HG02763 (cell line): ENCODE data around the gene CPAMD8.
"Not testable (repeated sequence)": the region's sequence is repeated elsewhere in the genome, so short reads cannot be mapped to it uniquely, and the experiment has no call there.

ENCODE experiments used
- ATAC-seq: cut with Tn5 transposase; IDR thresholded peaks from one replicate; pipeline ENCODE4 v1.9.1; 2021; ENCODE audit warnings: mild to moderate bottlenecking, moderate library complexity; ENCODE audit not compliant: unreplicated experiment

CPAMD8 gene

DNA sequence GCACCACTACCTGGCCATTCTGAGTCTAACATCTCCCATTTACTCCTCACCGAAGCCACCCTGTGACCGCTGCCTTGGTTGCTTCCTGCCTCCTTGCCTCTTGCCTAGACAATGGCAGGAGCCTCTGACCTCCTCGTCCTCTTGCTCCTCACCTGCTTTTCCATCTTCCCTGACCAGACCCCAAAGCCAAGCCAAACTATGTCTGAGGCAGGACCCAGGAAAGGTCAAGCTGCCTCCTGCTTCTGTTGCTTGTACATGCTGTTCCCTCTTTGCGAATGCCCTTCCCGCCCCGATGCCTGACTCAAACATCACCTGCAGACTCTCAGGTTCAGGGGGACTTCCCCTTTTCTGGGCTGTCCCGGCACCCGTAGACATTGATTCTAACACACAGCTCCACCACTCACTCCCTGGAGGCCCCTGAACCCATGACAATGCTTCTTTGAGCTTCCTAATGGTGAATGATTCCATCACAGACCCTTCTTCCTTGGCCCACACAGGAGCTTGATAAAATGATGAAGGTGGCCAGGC lies 77.0 kb downstream of the CPAMD8 start:
- no peak for ATAC-seq

DNA sequence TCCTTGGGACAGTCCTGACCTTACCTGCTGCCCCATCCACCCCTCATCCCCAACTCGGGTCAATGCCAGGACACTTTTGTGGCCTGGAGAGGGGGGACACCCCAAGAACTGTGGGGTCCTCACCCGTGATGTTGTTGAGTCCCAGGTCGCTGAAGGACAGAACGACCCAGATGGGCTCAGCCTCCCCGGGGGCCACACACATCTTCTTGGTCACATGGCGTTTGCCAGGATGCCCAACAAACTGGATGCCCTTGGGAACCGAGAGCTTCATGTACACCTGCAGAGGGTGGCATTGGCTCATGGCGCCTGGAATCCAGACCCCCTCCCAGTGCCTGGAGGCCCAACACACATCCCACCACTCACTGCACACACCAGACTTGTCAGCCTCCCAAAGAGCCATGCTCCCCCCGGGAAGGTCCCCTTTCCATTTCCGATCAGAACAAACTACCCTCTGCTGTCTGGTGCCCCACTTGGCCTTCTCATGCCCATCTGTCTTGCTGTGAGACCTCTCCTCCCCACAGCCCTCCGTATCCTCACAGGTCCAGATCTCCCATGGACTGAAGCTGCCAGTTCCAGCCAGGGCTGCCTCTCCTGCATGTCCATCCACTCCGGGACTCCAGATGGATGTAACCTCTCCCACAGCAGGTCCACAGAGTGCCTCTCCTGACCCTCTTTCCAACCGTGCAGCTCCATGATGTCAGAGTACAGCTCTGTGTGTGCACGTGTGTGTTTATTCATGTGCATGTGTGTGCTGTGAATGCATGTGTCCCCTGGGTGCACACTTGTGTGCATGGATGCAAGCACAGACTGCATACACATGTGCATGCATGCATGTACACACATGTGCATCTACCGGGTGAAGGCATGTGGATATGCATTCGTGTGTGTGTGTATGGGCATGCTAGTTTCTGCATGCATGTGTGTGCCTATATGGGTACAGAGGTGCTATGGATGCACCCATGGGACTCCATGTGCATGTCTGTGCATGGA lies 79.4 kb downstream of the CPAMD8 start:
- ATAC-seq: no peak

DNA sequence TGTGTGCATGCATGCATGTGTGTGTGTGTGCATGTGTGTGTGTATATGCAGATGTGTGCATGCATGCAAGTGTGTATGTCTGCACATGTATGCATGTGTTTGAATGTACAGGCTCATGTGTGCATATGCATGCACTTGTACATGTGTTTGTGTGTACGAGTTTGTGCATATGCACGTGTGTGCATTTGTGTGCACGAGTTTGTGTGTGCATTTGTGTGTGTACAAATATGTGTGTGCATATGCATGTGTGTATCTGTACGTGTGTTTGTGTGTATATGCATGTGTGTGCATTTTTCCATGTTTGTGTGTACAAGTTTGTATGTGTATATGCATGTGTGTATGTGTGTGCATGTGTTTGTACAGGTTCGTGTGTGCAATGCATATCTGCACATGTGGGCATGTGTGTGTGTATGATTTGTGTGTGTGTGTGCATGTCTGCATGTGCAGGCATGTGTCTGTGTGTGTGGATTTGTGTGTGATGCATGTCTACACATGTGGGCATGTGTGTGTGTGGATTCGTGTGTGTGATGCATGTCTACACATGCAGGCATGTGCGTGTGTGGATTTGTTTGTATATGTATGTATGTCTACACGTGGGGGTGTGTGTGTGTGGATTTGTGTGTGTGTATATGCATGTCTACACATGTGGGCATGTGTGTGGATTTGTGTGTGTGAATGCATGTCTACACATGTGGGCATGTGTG lies 80.7 kb downstream of the CPAMD8 start:
- no peak for ATAC-seq

DNA sequence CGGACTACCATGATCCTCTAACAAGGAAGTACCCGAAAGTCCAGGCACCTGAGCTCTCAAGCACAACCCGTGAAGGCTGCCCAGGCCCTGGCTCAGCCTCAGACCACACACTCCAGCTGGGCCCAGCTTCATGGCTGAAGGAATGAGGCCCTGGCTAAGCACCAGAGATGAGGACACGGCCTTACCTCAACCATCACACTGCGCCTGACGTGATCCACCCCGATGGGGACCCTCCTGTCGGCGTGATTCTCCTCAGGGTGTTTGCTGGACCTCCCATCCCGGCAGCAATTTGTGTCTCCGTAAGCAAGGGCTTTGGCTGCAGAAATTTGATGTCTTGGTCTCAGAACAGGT lies 81.3 kb downstream of the CPAMD8 start:
- ATAC-seq: no peak

DNA sequence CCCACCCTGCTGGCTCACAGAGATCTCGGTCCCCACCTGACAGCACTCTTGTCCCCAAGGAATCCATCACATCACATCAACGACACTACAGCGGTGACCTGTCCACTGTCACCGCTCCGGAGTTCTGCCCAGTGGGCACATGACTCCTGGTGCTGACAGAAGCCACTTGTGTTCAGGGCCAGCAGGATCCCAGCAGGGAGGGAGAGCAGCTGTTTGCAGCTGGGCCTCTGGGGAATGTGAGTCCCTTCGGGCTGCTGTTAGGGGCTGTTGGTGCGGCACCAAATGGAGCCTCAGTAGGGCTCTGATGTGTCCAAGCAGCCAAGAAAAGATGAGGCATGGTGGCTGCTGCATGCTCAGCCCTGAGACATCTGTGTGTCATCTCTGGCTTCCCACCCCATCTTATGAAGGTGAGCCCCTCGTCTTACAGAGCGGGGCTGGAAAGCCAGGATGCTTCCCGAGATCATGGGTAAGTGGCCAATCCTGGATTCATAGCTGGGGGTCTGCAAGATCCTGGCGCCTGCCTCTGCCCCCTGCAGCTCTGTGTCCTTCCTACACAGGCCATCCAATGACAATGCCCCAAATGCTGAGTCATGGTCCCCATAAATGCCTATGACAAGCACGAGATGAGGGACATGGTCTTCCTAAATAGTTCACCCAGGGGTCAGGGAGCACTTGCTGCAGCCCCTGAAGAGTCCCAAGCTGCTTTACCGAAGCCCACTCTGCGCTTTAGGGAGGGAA lies 81.8 kb downstream of the CPAMD8 start:
- ATAC-seq: no peak

DNA sequence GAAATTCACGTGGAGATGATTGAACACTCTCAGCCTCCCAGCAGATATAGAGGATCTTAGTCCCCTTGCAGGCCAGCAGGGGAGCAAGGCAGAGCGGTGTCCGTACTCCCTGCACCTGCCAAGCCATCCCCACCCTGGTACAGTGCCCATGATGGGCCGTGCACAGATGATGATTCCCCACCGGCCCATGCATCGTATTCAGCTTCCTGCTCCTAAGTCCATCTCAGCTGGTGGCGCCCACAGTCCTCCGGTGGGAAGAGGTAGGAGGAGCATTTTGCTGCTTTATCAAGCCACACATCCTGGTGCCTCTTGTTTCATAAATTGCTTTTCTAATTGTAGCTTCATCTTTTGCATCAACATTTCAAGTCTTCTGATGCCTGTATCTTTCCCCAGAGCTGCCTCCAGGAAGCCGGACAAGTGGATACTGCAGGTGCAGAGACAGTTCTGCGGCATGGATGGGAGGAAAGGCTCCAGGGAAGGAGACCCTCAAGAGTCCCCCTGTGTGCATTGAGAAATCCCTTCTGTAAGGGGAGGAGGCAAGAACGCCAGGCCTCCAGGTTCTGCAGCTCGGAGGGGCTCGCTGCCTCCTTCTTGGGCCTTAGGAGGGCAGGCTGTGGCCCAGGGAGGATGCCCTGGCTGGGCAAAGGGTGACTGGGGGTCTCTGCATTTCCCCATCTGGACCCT lies 82.5 kb downstream of the CPAMD8 start:
- no peak for ATAC-seq

DNA sequence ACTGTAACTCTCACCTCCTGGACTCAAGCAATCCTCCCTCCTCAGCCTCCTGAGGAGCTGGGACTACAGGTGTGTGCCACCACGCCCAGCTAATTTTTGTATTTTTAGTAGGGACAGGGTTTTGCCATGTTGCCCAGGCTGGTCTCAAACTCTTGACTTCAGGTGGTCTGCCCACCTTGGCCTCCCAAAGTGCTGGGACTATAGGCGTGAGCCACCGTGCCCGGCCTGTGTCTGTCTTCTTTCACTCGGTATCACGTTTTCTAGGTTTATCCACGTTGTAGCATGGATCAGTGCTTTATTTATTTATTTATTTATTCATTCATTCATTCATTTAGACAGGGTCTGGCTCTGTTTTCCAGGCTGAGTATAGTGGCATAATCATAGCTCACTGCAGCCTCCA lies 83.5 kb downstream of the CPAMD8 start:
- not testable (repeated sequence) for ATAC-seq

DNA sequence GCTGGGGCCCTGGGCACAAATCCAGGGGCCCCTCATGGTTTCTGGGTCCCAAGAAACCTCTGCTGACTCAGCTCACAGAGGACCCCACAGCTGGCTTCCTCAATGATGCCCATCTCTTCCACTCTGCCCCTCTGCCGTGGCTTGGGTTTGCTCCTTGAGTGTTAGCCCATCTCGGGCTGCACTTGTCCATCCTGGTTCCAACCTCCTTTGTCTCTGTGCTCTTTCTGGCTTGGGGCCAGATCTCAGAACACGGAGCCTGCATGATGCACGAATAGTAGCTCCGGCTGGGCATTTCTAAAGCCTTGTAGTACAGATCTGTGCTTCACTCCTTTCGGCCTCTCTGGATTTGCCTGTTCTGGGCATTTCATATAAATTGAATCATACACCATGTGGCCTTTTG lies 84.0 kb downstream of the CPAMD8 start:
- no peak for ATAC-seq

DNA sequence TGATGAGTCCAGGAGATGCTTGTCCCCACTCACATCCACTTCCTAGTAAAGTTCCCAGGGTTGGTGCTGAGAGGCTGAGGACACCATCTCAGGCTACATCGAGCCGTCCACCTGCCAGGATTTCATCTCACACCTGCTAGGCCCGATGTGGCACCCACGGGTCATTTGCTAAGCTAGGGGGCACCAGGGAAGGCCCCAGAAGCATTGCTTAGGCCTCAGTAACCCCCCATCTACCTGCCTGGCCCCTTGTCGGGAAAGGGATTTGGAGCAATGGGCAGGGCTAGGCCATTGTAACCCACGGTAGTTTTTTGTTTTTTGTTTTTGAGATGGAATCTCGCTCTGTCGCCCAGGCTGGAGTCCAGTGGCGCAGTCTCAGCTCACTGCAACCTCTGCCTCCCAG lies 86.0 kb downstream of the CPAMD8 start:
- no peak for ATAC-seq

DNA sequence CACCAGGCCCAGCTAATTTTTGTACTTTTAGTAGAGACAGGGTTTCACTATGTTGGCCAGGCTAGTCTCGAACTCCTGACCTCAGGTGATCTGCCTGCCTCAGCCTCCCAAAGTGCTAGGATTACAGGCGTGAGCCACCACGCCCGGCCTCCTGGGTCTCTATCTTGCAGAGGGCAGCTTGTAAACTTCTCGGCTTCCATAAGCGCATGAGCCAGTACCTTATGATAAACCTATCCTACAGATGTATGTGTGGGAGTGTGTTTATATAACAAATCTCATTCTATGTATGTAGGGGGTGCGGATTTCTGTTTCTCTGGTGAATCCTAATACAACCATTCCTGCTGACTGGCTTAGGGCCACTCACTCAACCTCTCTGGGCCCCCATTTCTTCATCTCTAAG lies 86.5 kb downstream of the CPAMD8 start:
- not testable (repeated sequence) for ATAC-seq

DNA sequence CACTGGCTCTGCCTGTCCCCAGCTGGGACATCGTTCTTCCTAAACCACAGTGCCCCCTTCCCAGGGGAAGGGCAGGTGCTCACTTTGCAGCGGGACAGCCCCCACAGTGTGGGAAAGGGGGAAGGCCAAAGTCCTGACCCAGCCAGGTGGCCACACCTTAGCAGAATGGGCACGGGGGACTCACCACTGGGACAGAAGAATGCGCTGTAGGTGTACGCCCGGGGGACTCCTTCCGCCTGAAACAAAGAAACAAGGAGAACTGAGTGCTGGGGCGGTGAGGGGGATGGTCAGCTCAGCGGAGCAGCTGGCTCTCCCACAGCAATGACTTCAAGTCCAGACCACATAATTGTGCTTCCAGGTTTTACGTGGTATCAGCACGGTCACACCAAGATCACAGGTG lies 88.4 kb downstream of the CPAMD8 start:
- ATAC-seq: no peak

DNA sequence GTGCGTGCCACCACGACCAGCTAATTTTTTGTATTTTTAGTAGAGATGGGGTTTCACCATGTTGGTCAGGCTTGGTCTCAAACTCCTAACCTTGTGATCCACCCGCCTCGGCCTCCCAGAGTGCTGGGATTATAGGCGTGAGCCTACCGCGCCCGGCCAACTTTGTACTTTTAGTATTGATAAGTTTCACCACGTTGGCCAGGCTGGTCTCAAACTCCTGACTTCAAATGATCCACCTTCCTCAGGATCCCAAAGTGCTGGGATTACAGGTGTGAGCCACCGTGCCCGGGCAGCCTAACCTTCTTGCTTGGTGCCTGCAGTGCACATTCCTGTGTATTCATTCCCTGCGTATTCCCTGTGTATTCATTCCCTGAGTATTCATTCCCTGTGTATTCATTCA lies 88.8 kb downstream of the CPAMD8 start:
- not testable (repeated sequence) for ATAC-seq

DNA sequence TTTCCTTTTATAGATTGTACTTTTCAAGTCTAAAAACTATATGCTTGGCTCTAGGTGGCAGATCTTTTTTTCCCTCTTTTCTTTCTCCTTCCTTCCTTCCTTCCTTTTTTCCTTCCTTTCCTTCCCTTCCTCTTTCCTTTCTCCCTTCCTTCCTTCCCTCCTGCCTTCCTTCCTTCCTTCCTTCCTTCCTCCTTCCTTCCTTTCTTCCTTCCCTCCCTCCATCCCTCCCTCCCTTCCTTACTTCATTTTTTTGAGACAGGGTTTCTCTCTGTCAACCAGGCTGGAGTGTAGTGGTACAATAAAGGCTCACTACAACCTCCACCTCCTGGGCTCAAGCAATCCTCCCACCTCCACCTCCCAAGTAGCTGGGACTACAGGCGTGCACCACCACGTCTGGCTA lies 89.7 kb downstream of the CPAMD8 start:
- no peak for ATAC-seq

DNA sequence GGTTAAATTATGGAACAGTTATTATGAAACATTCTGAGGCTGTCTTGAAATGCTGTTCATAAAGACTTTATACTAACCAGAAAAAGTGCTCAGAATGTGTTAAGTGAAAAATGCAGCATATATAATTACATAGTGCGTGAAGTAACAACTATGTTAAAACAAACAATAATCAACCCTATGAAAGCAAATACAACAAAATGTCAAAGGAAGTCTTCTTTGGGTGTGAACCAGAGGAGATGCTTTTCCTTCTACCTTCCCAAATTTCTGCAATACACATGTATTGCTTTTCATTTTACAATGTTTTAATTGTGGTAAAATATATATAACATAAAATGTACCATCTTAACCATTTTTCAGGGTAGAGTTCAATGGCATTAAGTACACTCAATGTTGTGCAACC lies 92.1 kb downstream of the CPAMD8 start:
- no peak for ATAC-seq

DNA sequence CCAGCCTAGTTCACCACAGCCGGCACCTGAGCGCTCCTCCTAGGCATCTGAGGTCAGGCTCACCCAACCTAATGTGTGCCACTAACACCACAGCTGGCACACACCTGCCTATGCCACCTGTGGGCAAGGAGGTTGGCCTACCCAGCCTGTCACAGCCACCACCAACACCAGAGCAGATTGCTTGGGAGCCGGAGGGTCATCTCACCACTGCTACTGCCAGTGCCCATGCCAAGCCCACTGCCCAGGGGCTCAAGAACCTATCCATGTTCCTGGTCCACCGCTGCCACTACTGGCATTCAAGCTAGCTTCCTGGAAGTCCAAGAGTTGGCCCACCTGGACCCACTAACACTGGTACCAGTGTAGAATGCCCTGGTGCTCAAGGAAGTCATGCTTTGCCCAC lies 95.3 kb downstream of the CPAMD8 start:
- ATAC-seq: no peak

DNA sequence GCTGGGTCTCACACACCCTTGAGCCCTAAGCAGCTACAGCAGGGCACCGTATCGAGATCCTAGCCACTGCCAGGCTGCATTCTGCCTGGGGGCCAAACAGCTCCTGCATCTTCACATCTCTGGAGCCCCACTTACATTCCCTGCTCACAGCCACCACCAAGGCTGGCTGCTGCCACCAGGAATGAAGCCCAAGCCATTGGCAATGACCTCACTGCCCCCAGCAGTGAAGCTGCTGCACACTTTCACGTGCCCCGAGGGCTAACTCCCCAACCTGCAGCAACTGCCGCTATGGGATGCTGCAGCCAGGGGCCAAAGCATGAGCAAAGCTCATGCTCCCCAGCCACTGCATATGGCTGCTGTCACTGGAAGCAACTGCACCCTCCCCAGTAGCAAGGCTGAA lies 95.9 kb downstream of the CPAMD8 start:
- no peak for ATAC-seq

DNA sequence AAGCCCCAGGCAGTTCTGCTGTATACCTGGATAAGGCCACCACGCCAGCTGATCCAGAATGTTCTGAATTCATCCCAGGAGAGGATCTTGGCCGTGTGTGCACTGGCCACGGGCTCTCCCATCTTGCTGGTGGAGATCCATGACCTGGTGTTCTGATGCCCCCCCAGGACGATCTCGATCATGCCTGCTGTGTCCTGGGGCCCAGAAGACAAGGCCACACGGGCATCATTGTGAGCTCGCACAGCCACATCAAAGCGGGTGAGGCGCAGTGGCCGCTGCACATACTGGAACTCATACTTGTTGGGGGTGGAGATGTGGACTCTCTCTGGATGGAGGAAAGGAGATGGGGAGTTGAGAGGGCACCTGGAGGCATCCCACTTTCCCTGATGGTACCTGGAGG lies 97.7 kb downstream of the CPAMD8 start:
- ATAC-seq: no peak

DNA sequence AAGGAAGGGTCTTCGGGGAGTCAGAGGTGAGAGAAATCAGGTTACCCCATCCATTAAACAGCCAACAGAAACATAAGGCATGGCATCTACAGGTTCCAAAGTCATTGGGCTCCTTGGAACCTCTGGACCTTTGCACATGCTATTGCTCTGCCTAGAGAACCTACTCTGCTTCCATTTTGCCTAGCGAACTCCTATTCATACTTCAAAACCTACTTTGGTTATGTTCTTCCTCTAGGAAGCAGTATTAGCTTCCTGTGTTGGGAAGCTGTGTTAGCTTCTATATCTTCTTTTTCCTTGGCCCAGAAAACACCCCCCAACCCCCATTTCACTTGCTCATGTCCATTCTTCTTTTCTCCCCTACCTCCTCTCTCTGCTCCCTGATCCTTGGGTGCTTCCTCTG lies 98.3 kb downstream of the CPAMD8 start:
- no peak for ATAC-seq

DNA sequence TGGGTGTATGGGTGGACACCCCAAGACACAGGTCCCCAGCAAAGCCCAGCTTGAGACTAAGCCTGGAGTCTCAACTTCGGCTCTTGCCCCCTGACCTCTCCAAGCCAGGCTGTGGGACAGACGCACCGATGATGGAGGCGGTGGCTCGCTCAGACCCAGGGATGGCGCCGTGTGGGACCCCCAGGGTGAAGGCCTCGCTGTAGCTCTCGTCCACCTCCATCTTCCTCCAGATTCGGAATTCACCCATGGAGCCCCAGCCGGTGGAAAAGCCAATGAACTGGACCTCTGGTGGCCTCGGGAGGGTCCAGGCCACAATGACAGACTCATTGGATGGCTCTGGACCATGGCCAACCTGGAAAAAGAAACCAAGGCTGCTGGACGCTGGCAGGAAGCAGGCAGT lies 98.7 kb downstream of the CPAMD8 start:
- no peak for ATAC-seq

DNA sequence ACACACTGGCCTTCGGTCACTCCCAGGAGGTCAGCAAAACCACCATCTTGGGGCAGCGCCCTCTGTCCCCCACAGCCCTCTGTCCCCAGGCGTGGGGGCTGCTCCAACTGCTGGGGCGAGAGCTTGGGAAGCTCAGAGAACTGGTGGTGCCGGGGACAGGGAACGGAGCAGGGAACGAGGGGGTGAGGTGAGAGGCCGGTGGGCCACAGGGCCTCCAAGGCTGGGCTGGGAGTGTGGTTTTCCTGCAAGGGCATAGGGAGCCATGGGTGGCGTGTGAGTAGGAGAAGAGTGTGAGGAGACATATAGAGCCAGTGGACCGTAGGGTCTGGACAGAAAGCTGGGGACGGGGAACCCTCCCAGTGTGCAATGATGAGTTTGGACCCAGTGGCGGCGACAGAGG lies 103.7 kb downstream of the CPAMD8 start:
- no peak for ATAC-seq

DNA sequence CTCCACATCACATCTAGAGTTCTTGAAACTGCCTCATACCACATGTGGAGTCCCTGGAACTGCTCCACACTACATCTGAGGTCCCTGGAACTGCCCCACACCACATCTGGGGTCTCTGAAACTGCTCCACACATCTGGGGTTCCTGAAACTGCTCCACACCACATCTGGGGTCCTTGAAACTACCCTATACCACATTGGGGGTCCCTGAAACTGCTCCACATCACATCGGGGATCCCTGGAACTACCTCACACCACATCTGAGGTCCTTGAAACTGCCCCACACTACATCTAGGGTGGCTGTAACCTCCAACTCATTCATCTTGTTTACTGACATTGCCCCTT lies 104.0 kb downstream of the CPAMD8 start:
- no peak for ATAC-seq
